HL-60 (cell line): ENCODE results near the gene SHISA3.

Experiments used
- DNase-seq, 2 experiments: peaks; one replicate each; pipeline ENCODE4 v3.0.0-alpha.2; 2010 to 2020; ENCODE audit warnings: low read depth in 1 of 2, low spot score in 1 of 2
- H3K27ac ChIP-seq: fragments of 250-450 bp; sonication (Bioruptor Pico); replicated peaks from 2 replicates; pipeline ENCODE4 v1.5.1; 2020; ENCODE audit warnings: mild to moderate bottlenecking, moderate library complexity
- H3K27me3 ChIP-seq: fragments of 250-450 bp; sonication (Bioruptor Pico); 2 replicates; pipeline ENCODE4 v1.5.1; 2021; ENCODE audit warnings: mild to moderate bottlenecking, moderate library complexity; ENCODE audit not compliant: insufficient read depth, poor library complexity, severe bottlenecking
- H3K4me3 ChIP-seq: replicated peaks from 2 replicates; pipeline ENCODE4 v1.5.1; 2011; ENCODE audit warnings: mild to moderate bottlenecking, control low read depth, low read length; ENCODE audit not compliant: insufficient read depth
- CTCF ChIP-seq: IDR thresholded peaks from one replicate; pipeline ENCODE4 v1.5.1; 2011; ENCODE audit warnings: low read length, control low read depth, inconsistent platforms; ENCODE audit not compliant: insufficient read depth
- GABPA ChIP-seq: IDR thresholded peaks from 2 replicates; pipeline ENCODE4 v1.6.1; 2012; ENCODE audit warnings: low read depth
- POLR2AphosphoS5 ChIP-seq: IDR thresholded peaks from 2 replicates; pipeline ENCODE4 v1.6.1; 2012; ENCODE audit warnings: low read depth
- SPI1 ChIP-seq: IDR thresholded peaks from 2 replicates; pipeline ENCODE4 v1.6.1; 2012; ENCODE audit warnings: low read depth, mild to moderate bottlenecking, borderline replicate concordance
- TF ChIP-seq, protein P1 (sequence below): IDR thresholded peaks from 2 replicates; pipeline ENCODE4 v1.6.1; 2012; ENCODE audit warnings: low read depth; ENCODE audit not compliant: insufficient replicate concordance

Gene SHISA3

GRCh38 chr4:42401171-42401570 is 3.9 kb downstream of the SHISA3 start:
- H3K27me3 ChIP-seq, result peaks cover 41% of the 10 kb centered on the region
- TF ChIP-seq GABPA (no peak), POLR2AphosphoS5 (no peak), CTCF (no peak), SPI1 (no peak)
- TF ChIP-seq, protein P1, sequence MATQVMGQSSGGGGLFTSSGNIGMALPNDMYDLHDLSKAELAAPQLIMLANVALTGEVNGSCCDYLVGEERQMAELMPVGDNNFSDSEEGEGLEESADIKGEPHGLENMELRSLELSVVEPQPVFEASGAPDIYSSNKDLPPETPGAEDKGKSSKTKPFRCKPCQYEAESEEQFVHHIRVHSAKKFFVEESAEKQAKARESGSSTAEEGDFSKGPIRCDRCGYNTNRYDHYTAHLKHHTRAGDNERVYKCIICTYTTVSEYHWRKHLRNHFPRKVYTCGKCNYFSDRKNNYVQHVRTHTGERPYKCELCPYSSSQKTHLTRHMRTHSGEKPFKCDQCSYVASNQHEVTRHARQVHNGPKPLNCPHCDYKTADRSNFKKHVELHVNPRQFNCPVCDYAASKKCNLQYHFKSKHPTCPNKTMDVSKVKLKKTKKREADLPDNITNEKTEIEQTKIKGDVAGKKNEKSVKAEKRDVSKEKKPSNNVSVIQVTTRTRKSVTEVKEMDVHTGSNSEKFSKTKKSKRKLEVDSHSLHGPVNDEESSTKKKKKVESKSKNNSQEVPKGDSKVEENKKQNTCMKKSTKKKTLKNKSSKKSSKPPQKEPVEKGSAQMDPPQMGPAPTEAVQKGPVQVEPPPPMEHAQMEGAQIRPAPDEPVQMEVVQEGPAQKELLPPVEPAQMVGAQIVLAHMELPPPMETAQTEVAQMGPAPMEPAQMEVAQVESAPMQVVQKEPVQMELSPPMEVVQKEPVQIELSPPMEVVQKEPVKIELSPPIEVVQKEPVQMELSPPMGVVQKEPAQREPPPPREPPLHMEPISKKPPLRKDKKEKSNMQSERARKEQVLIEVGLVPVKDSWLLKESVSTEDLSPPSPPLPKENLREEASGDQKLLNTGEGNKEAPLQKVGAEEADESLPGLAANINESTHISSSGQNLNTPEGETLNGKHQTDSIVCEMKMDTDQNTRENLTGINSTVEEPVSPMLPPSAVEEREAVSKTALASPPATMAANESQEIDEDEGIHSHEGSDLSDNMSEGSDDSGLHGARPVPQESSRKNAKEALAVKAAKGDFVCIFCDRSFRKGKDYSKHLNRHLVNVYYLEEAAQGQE, result no peak
- no peak for DNase-seq

GRCh38 chr4:42404001-42404400 is 6.7 kb downstream of the SHISA3 start:
- no peak for TF ChIP-seq CTCF
- no peak for TF ChIP-seq GABPA
- TF ChIP-seq, protein P1, result no peak
- no peak for TF ChIP-seq POLR2AphosphoS5
- no peak for TF ChIP-seq SPI1
- Histone ChIP-seq H3K27me3 (peaks cover 17% of the 10 kb centered on the region), H3K27ac (no peak overlapping the region), H3K4me3 (no peak overlapping the region)
- DNase-seq, result no peak

More at GRCh38 chr4:42401171-42401570, 3.9 kb downstream of the SHISA3 start:
- Histone ChIP-seq H3K27ac (no peak overlapping the region), H3K4me3 (no peak overlapping the region)

DNA sequence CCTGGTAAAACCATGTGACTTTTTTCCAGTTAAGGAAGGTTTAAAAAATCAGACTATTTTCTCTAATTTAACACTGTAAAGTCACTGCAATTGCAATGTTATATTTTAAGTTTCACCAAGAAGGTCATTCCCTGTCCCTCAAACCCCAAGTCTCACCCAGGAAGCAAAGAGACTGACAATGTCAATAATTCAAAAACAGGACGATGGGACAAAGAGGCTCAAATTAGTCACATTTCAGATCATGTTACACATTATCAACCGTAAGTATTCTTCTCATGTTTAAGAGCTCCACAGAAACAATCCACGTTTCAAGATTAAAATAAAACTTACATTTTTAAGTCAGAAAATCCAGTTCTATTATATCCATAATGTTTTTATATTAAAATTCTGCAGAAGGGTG is 13.2 kb downstream of the SHISA3 start:
- peaks cover 3% of the 10 kb centered on the region for H3K27me3 ChIP-seq
- DNase-seq, result no peak
- no peak overlapping the region for H3K27ac ChIP-seq
- H3K4me3 ChIP-seq, result no peak overlapping the region
- TF ChIP-seq CTCF, result no peak
- TF ChIP-seq GABPA, result no peak
- TF ChIP-seq, protein P1, result no peak
- TF ChIP-seq SPI1, result no peak
- no peak for TF ChIP-seq POLR2AphosphoS5
